ENCODE data around the gene VSX2. TPM values are rescaled to one million over a fixed set of nuclear protein-coding genes. Genes with fewer than 3 reads are reported as not detected.
"Not testable (repeated sequence)": the region's sequence is repeated elsewhere in the genome, so short reads cannot be mapped to it uniquely, and the experiment has no call there.

VSX2 gene
- total RNA-seq, 2 donors from 2014 or later, result not detected

- ATAC-seq (ENCODE audit: insufficient number of reproducible peaks, low FRiP score, low read depth) (no peak), DNase-seq (ENCODE audit: low spot score) (no peak)
- Histone ChIP-seq H3K4me3 (no peak overlapping the region), H3K9me3 (no peaks in the 10 kb centered on the region), H3K27ac (no peak overlapping the region), H3K27me3 (replicated peaks; ENCODE audit: insufficient read depth) (no peaks in the 10 kb centered on the region), H3K36me3 (no peaks in the 10 kb centered on the region), H3K4me1 (ENCODE audit: control insufficient read depth in 1 of 2, low read depth in 2 of 2) (no peaks in the 10 kb centered on the region)
- TF ChIP-seq CTCF (IDR thresholded peaks at IDR 0.05), result no peak
Measured at GRCh38 chr14:74265301-74265965, 26.2 kb downstream of the VSX2 start.

GRCh38 chr14:74267588-74267987, 28.3 kb downstream of the VSX2 start:
- H3K27me3 ChIP-seq (replicated peaks; ENCODE audit: insufficient read depth), result no peaks in the 10 kb centered on the region
- no peaks in the 10 kb centered on the region for H3K4me1 ChIP-seq (ENCODE audit: control insufficient read depth in 1 of 2, low read depth in 2 of 2)
- TF ChIP-seq CTCF (IDR thresholded peaks at IDR 0.05), result no peak
- no peaks in the 10 kb centered on the region for H3K9me3 ChIP-seq
- no peak overlapping the region for H3K27ac ChIP-seq
- no peak for ATAC-seq (ENCODE audit: insufficient number of reproducible peaks, low FRiP score, low read depth)
- no peaks in the 10 kb centered on the region for H3K36me3 ChIP-seq
- H3K4me3 ChIP-seq, result no peak overlapping the region
- no peak for DNase-seq (ENCODE audit: low spot score)

- H3K27me3 ChIP-seq (replicated peaks; ENCODE audit: insufficient read depth); H3K4me3 ChIP-seq; H3K27ac ChIP-seq; ATAC-seq (ENCODE audit: insufficient number of reproducible peaks, low FRiP score, low read depth); H3K9me3 ChIP-seq; H3K36me3 ChIP-seq; H3K4me1 ChIP-seq (ENCODE audit: control insufficient read depth in 1 of 2, low read depth in 2 of 2); DNase-seq (ENCODE audit: low spot score): not testable (repeated sequence)
Measured at GRCh38 chr14:74270382-74271177, 31.3 kb downstream of the VSX2 start.

- no peak for TF ChIP-seq CTCF (IDR thresholded peaks at IDR 0.05)
- Histone ChIP-seq H3K27me3 (replicated peaks; ENCODE audit: insufficient read depth) (no peaks in the 10 kb centered on the region), H3K36me3 (no peaks in the 10 kb centered on the region), H3K9me3 (no peaks in the 10 kb centered on the region), H3K4me1 (ENCODE audit: control insufficient read depth in 1 of 2, low read depth in 2 of 2) (no peaks in the 10 kb centered on the region), H3K27ac (no peak overlapping the region), H3K4me3 (no peak overlapping the region)
- no peak for ATAC-seq (ENCODE audit: insufficient number of reproducible peaks, low FRiP score, low read depth)
- no peak for DNase-seq (ENCODE audit: low spot score)
Measured at GRCh38 chr14:74271365-74271764, 32.1 kb downstream of the VSX2 start.

GRCh38 chr14:74275241-74275841, 36.1 kb downstream of the VSX2 start:
- DNase-seq (ENCODE audit: low spot score), result no peak
- ATAC-seq (ENCODE audit: insufficient number of reproducible peaks, low FRiP score, low read depth), result no peak
- H3K4me3 ChIP-seq, result no peak overlapping the region
- peaks cover 11% of the 10 kb centered on the region for H3K9me3 ChIP-seq
- no peaks in the 10 kb centered on the region for H3K36me3 ChIP-seq
- no peaks in the 10 kb centered on the region for H3K4me1 ChIP-seq (ENCODE audit: control insufficient read depth in 1 of 2, low read depth in 2 of 2)
- TF ChIP-seq CTCF (IDR thresholded peaks at IDR 0.05), result no peak
- H3K27me3 ChIP-seq (replicated peaks; ENCODE audit: insufficient read depth), result no peaks in the 10 kb centered on the region
- H3K27ac ChIP-seq, result no peak overlapping the region

Measured in thoracic aorta (tissue), 2 donors.